ENCODE results near the gene RAPGEF4. TPM values are rescaled to one million over a fixed set of nuclear protein-coding genes. Genes with fewer than 3 reads are reported as not detected.
A peak's percentile ranks its signal among the peaks of the same experiment; 100 is the strongest.

The RAPGEF4 gene
- total and polyA plus RNA-seq, 4 donors = 6.4 to 33.5 (median 8.6) TPM

DNA sequence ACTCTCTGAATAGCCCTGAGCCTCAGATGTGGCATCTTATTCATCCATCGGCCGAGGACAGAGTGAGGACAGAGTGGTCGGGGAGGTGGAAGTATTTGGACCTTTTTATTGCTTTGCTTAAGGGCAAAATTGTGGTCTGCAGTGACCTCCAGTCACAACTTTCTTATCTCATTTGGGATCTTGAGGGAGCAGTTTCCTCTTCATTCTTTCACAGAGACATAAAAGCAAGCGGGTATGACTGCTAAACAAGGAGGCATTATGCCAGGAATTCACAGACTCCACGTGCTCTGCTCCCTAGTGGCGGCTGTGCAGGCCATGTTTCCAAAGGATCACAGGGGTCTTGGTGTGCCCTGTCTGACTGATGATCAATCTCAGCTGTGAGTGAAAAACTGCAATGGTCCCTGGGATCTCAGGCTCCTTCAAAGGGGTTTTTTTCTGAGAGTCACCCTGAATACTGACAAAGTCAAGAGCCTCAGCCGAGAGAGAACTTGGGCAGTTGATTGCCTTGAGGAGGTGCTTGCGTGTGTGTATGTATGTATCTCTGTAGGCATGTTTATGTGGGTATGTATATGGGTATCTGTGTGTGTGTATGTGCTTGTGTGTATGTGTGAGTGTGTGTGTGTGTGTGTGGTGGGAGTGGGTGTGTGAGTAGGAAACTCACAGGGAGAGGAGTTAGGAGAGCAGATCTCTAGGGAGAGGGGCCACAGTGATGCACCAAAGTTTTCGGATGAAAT, 47.7 kb downstream of the RAPGEF4 start:
- DNase-seq = peak; percentile 58 to 67 (median 67)
- WGBS, 2 donors = 40 to 41% methylated on average over 9 of the region's 9 CpGs

DNA sequence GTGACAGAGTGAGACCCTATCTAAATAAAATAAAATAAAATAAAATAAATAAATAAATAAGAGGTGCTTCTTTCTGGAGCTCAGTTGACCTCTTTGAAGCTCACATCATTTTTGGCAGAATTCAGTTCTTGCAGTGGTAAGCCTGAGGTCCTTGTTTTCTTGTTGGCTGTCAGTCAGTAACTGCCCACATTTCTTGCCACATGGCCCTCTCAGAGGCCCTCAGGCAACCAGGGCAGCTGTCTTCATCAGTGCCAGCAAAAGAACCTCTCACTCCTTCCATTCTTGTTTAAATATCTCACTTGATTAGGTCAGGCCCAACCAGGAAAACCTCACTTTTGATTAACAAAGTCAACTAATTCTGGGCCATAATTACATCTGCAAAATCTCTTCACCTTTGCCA, 53.2 kb downstream of the RAPGEF4 start:
- Histone ChIP-seq H3K4me3 (no peak overlapping the region), H3K4me1 (ENCODE audit: control insufficient read depth in 5 of 5, insufficient read depth in 5 of 5, low read length in 5 of 5) (no peaks in the 10 kb centered on the region), H3K27me3 (ENCODE audit: control insufficient read depth in 3 of 3, insufficient read depth in 3 of 3, low read length in 2 of 3) (no peaks in the 10 kb centered on the region), H3K27ac (ENCODE audit: low read depth in 1 of 2, low read length in 1 of 2) (no peak overlapping the region), H3K9ac (ENCODE audit: insufficient read depth in 1 of 2, low read length in 2 of 2) (no peak overlapping the region), H3K36me3 (ENCODE audit: control insufficient read depth in 4 of 4, insufficient read depth in 4 of 4, low read length in 4 of 4) (no peaks in the 10 kb centered on the region), H3K9me3 (ENCODE audit: control insufficient read depth in 4 of 4, insufficient read depth in 3 of 4, low read length in 3 of 4) (no peaks in the 10 kb centered on the region)
- no peak for DNase-seq
- no peak for ATAC-seq (ENCODE audit: insufficient read depth, low FRiP score)
- TF ChIP-seq, protein P1, sequence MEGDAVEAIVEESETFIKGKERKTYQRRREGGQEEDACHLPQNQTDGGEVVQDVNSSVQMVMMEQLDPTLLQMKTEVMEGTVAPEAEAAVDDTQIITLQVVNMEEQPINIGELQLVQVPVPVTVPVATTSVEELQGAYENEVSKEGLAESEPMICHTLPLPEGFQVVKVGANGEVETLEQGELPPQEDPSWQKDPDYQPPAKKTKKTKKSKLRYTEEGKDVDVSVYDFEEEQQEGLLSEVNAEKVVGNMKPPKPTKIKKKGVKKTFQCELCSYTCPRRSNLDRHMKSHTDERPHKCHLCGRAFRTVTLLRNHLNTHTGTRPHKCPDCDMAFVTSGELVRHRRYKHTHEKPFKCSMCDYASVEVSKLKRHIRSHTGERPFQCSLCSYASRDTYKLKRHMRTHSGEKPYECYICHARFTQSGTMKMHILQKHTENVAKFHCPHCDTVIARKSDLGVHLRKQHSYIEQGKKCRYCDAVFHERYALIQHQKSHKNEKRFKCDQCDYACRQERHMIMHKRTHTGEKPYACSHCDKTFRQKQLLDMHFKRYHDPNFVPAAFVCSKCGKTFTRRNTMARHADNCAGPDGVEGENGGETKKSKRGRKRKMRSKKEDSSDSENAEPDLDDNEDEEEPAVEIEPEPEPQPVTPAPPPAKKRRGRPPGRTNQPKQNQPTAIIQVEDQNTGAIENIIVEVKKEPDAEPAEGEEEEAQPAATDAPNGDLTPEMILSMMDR (IDR thresholded peaks at IDR 0.05; ENCODE audit: control extremely low read depth, extremely low read depth) = no peak

More for the DNA sequence above, 47.7 kb downstream of the RAPGEF4 start:
- Histone ChIP-seq H3K36me3 (ENCODE audit: control insufficient read depth in 4 of 4, insufficient read depth in 4 of 4, low read length in 4 of 4) (no peaks in the 10 kb centered on the region), H3K9ac (ENCODE audit: insufficient read depth in 1 of 2, low read length in 2 of 2) (no peak overlapping the region), H3K4me1 (ENCODE audit: control insufficient read depth in 5 of 5, insufficient read depth in 5 of 5, low read length in 5 of 5) (peaks cover 0 to 10% (median 7%) of the 10 kb centered on the region in 5 donors), H3K4me3 (no peak overlapping the region), H3K27me3 (ENCODE audit: control insufficient read depth in 3 of 3, insufficient read depth in 3 of 3, low read length in 2 of 3) (no peaks in the 10 kb centered on the region), H3K9me3 (ENCODE audit: control insufficient read depth in 4 of 4, insufficient read depth in 3 of 4, low read length in 3 of 4) (no peaks in the 10 kb centered on the region), H3K27ac (ENCODE audit: low read depth in 1 of 2, low read length in 1 of 2) (no peak overlapping the region)
- TF ChIP-seq, protein P1 (IDR thresholded peaks at IDR 0.05; ENCODE audit: control extremely low read depth, extremely low read depth) = no peak
- no peak for ATAC-seq (ENCODE audit: insufficient read depth, low FRiP score)

DNA sequence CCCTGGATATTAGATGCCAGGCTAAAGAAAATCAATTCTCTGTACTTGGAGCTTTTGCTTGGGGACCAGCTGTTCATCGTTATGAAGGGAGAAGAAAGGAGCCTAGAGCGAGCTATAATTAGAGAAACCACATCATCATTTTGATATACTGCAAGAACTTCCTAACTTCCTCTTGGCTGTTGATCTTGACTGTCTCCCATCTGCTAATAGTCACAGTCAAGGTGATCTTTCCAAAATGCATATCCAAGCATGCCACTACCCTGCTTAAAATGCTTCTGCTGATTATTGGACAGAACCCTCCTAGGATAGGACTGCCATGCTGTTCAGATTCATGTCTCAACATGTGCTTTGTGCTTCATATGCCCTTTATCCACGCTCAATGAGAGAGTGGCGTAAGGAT, 54.8 kb downstream of the RAPGEF4 start:
- H3K9me3 ChIP-seq (ENCODE audit: control insufficient read depth in 4 of 4, insufficient read depth in 3 of 4, low read length in 3 of 4) = no peaks in the 10 kb centered on the region
- H3K36me3 ChIP-seq (ENCODE audit: control insufficient read depth in 4 of 4, insufficient read depth in 4 of 4, low read length in 4 of 4) = no peaks in the 10 kb centered on the region
- ATAC-seq (ENCODE audit: insufficient read depth, low FRiP score) (no peak), DNase-seq (no peak)
- no peaks in the 10 kb centered on the region for H3K4me1 ChIP-seq (ENCODE audit: control insufficient read depth in 5 of 5, insufficient read depth in 5 of 5, low read length in 5 of 5)
- H3K9ac ChIP-seq (ENCODE audit: insufficient read depth in 1 of 2, low read length in 2 of 2) = no peak overlapping the region
- H3K27me3 ChIP-seq (ENCODE audit: control insufficient read depth in 3 of 3, insufficient read depth in 3 of 3, low read length in 2 of 3) = no peaks in the 10 kb centered on the region
- TF ChIP-seq, protein P1 (IDR thresholded peaks at IDR 0.05; ENCODE audit: control extremely low read depth, extremely low read depth) = no peak
- WGBS, 2 donors = 57 to 58% methylated on average over 4 of the region's 4 CpGs
- no peak overlapping the region for H3K4me3 ChIP-seq
- no peak overlapping the region for H3K27ac ChIP-seq (ENCODE audit: low read depth in 1 of 2, low read length in 1 of 2)

DNA sequence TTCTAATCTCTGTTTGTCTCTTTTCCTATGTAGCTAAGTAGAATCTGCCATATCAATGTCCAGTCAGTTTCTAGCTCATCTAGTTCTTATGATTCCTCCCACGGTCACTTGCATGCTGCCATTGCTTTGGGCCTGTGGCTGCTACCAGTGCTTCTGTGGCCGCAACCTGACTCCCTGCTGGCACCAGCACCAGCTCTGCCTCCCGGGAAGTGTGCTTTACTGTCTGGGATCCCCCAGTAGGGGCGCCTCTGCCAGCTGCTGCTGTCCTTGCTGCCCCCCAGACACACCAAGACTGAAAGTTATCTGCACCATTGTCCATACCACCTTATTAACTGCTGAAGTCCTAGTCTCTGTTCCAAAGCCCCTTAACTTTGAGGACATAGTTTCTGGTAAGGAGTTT, 56.3 kb downstream of the RAPGEF4 start:
- no peak overlapping the region for H3K4me3 ChIP-seq
- H3K4me1 ChIP-seq (ENCODE audit: control insufficient read depth in 5 of 5, insufficient read depth in 5 of 5, low read length in 5 of 5) = no peaks in the 10 kb centered on the region
- H3K27ac ChIP-seq (ENCODE audit: low read depth in 1 of 2, low read length in 1 of 2) = no peak overlapping the region
- TF ChIP-seq, protein P1 (IDR thresholded peaks at IDR 0.05; ENCODE audit: control extremely low read depth, extremely low read depth) = no peak
- 88 to 99% methylated on average over 4 of the region's 4 CpGs for WGBS, 2 donors
- no peaks in the 10 kb centered on the region for H3K27me3 ChIP-seq (ENCODE audit: control insufficient read depth in 3 of 3, insufficient read depth in 3 of 3, low read length in 2 of 3)
- H3K9me3 ChIP-seq (ENCODE audit: control insufficient read depth in 4 of 4, insufficient read depth in 3 of 4, low read length in 3 of 4) = no peaks in the 10 kb centered on the region
- H3K9ac ChIP-seq (ENCODE audit: insufficient read depth in 1 of 2, low read length in 2 of 2) = no peak overlapping the region
- ATAC-seq (ENCODE audit: insufficient read depth, low FRiP score) (no peak), DNase-seq (no peak)
- no peaks in the 10 kb centered on the region for H3K36me3 ChIP-seq (ENCODE audit: control insufficient read depth in 4 of 4, insufficient read depth in 4 of 4, low read length in 4 of 4)
